Stimulated activated CD8-positive, alpha-beta memory T cell treated with anti-CD3 and anti-CD28 coated beads, Interleukin-4, amount 100 ng/mL, for 4 hours (primary cell): ENCODE results near the gene TEKTIP1.
"Not testable (repeated sequence)": the region's sequence is repeated elsewhere in the genome, so short reads cannot be mapped to it uniquely, and the experiment has no call there.

Experiments used
- DNase-seq, 2 donors: peaks; one replicate each; pipeline ENCODE4 v3.0.0-alpha.2; 2020; ENCODE audit warnings: low read depth in 2 of 2, low spot score in 1 of 2

TEKTIP1 gene

GRCh38 chr19:3507371-3508120 lies 31.4 kb upstream of the TEKTIP1 start:
- no peak for DNase-seq

GRCh38 chr19:3508121-3508661 lies 30.8 kb upstream of the TEKTIP1 start:
- DNase-seq, result not testable (repeated sequence)

GRCh38 chr19:3508771-3509535 lies 30.0 kb upstream of the TEKTIP1 start:
- DNase-seq, result no peak

GRCh38 chr19:3509566-3509989 lies 29.4 kb upstream of the TEKTIP1 start:
- DNase-seq, result no peak

- DNase-seq, result no peak
These were observed 28.2 kb upstream of the TEKTIP1 start for GRCh38 chr19:3510727-3511126.

- no peak for DNase-seq
These were observed 27.3 kb upstream of the TEKTIP1 start for GRCh38 chr19:3511506-3512251.

- no peak for DNase-seq
These were observed 26.3 kb upstream of the TEKTIP1 start for GRCh38 chr19:3512562-3513228.

- DNase-seq, result no peak
These were observed 25.5 kb upstream of the TEKTIP1 start for GRCh38 chr19:3513229-3514140.

- DNase-seq, result no peak
These were observed 24.0 kb upstream of the TEKTIP1 start for GRCh38 chr19:3514930-3515329.

GRCh38 chr19:3515891-3516422 lies 23.0 kb upstream of the TEKTIP1 start:
- no peak for DNase-seq

- DNase-seq, result no peak
These were observed 22.2 kb upstream of the TEKTIP1 start for GRCh38 chr19:3516675-3517207.

GRCh38 chr19:3517638-3518037 lies 21.3 kb upstream of the TEKTIP1 start:
- no peak for DNase-seq

GRCh38 chr19:3518255-3518654 lies 20.7 kb upstream of the TEKTIP1 start:
- no peak for DNase-seq

GRCh38 chr19:3518659-3519058 lies 20.3 kb upstream of the TEKTIP1 start:
- no peak for DNase-seq

- no peak for DNase-seq
These were observed 19.8 kb upstream of the TEKTIP1 start for GRCh38 chr19:3519126-3519525.

- no peak for DNase-seq
These were observed 18.5 kb upstream of the TEKTIP1 start for GRCh38 chr19:3520166-3521103.

- DNase-seq, result no peak
These were observed 17.9 kb upstream of the TEKTIP1 start for GRCh38 chr19:3521104-3521445.
